HCT116 (cell line): ENCODE data around the gene NALCN. TPM values are rescaled to one million over a fixed set of nuclear protein-coding genes. Genes with fewer than 3 reads are reported as not detected.

Experiments used
- ATAC-seq: fragments of 200-7000 bp; cut with Tn5 transposase; 2 replicates; pipeline ENCODE4 v1.9.1; 2020; ENCODE audit warnings: mild to moderate bottlenecking, moderate library complexity
- BruUV-seq: library from RNA; stranded (reverse); fragments of 400-500 nt; replicated peaks from 2 replicates; lab custom pipeline; 2021; lab: Mats Ljungman, UMichigan
- CTCF ChIA-PET: fragments of 300-600 bp; sonication (Branson Sonifier 250); formaldehyde crosslinking; loops from one replicate; lab custom pipeline; 2021; ENCODE audit warnings: antibody characterized with exemption; lab: Charles Lee
- POLR2A ChIA-PET: fragments of 300-600, 350-600 bp; sonication (Branson Sonifier 250); formaldehyde crosslinking; loops from one replicate; lab custom pipeline; 2021; ENCODE audit warnings: antibody characterized with exemption; lab: Charles Lee
- RAD21 ChIA-PET, 2 experiments: fragments of 300-600 bp; sonication (Branson Sonifier 250); formaldehyde crosslinking; loops; one replicate each; lab custom pipeline; 2023; ENCODE audit warnings: low total read pairs in 2 of 2; ENCODE audit not compliant: uncharacterized antibody in 2 of 2, unreplicated experiment in 2 of 2, low non-redundant PET in 1 of 2; lab: Charles Lee
- DNase-seq: peaks from one replicate; pipeline ENCODE4 v3.0.0-alpha.2; 2010; ENCODE audit warnings: low read depth, low spot score
- H2AFZ ChIP-seq: fragments of 200-600 bp; shearing (Covaris generic), sonication (generic); 2 replicates; pipeline ENCODE4 v1.6.1; 2017; ENCODE audit warnings: low read depth, mixed run types, mixed read lengths, antibody characterized with exemption, low read length; ENCODE audit not compliant: poor library complexity, severe bottlenecking
- H3K27ac ChIP-seq: 2 replicates; pipeline ENCODE4 v1.5.1; 2012; ENCODE audit warnings: low read depth, low read length
- H3K27me3 ChIP-seq: fragments of 200-600 bp; sonication (generic); 2 replicates; pipeline ENCODE4 v1.6.1; 2016; ENCODE audit warnings: mixed run types, low read length, mixed read lengths; ENCODE audit not compliant: insufficient read depth
- H3K36me3 ChIP-seq, 2 experiments: fragments of 200-500 bp in 1 of 2; fragments of 200-600 bp in 1 of 2; sonication (Bioruptor generic) in 1 of 2; sonication (generic) in 1 of 2; 2 replicates each; pipeline versions ENCODE4 v1.5.1 to v1.6.1; 2014 to 2016; ENCODE audit warnings: low read length in 2 of 2, inconsistent platforms in 1 of 2, mixed read lengths in 1 of 2, mixed run types in 1 of 2; ENCODE audit not compliant: insufficient read depth in 2 of 2, control insufficient read depth in 1 of 2
- H3K4me1 ChIP-seq, 2 experiments: fragments of 200-600 bp in 1 of 2; sonication (generic) in 1 of 2; 2 replicates each; pipeline versions ENCODE4 v1.5.1 to v1.6.1; 2012 to 2017; ENCODE audit warnings: low read length in 2 of 2, inconsistent platforms in 1 of 2, mild to moderate bottlenecking in 1 of 2, mixed read lengths in 1 of 2, mixed run types in 1 of 2, moderate library complexity in 1 of 2; ENCODE audit not compliant: insufficient read depth in 2 of 2, control insufficient read depth in 1 of 2
- H3K4me2 ChIP-seq: fragments of 200-600 bp; sonication (generic); 2 replicates; pipeline ENCODE4 v1.6.1; 2017; ENCODE audit warnings: mixed run types, low read length, mixed read lengths
- H3K4me3 ChIP-seq, 2 experiments: fragments of 200-600 bp in 1 of 2; sonication (generic) in 1 of 2; replicated peaks in 1 of 2; 2 replicates each; pipeline ENCODE4 v1.5.1; 2011 to 2016; ENCODE audit warnings: low read length in 2 of 2, control low read depth in 1 of 2, low read depth in 1 of 2, mild to moderate bottlenecking in 1 of 2, mixed read lengths in 1 of 2, mixed run types in 1 of 2
- H3K79me2 ChIP-seq: fragments of 200-600 bp; sonication (generic); 2 replicates; pipeline ENCODE4 v1.6.1; 2017; ENCODE audit warnings: mild to moderate bottlenecking, mixed run types, low read length, moderate library complexity, mixed read lengths; ENCODE audit not compliant: insufficient read depth
- H3K9ac ChIP-seq: fragments of 200-600 bp; sonication (generic); 2 replicates; pipeline ENCODE4 v1.6.1; 2016; ENCODE audit warnings: low read length, mixed read lengths
- H3K9me2 ChIP-seq: fragments of 200-600 bp; sonication (generic), shearing (Covaris generic); 2 replicates; pipeline ENCODE4 v1.6.1; 2017; ENCODE audit warnings: mixed run types, mild to moderate bottlenecking, moderate library complexity; ENCODE audit not compliant: insufficient read depth
- H3K9me3 ChIP-seq, 2 experiments: fragments of 200-500 bp in 1 of 2; fragments of 200-600 bp in 1 of 2; sonication (Bioruptor generic) in 1 of 2; sonication (generic) in 1 of 2; 2 replicates each; pipeline ENCODE4 v1.6.1; 2014 to 2017; ENCODE audit warnings: low read length in 2 of 2, mixed read lengths in 2 of 2, inconsistent platforms in 1 of 2, low read depth in 1 of 2, mild to moderate bottlenecking in 1 of 2, mixed run types in 1 of 2, moderate library complexity in 1 of 2; ENCODE audit not compliant: control insufficient read depth in 1 of 2, insufficient read depth in 1 of 2
- H4K20me1 ChIP-seq: fragments of 200-600 bp; sonication (generic), shearing (Covaris generic); 2 replicates; pipeline ENCODE4 v1.6.1; 2017; ENCODE audit warnings: mixed run types, mild to moderate bottlenecking, moderate library complexity; ENCODE audit not compliant: insufficient read depth
- CEBPB ChIP-seq: IDR thresholded peaks from 2 replicates; pipeline ENCODE4 v1.6.1; 2012; ENCODE audit warnings: low read depth
- EZH2 ChIP-seq: fragments of 200-600 bp; sonication (generic); IDR thresholded peaks from 2 replicates; pipeline ENCODE4 v1.6.1; 2017; ENCODE audit warnings: antibody characterized with exemption, mixed run types
- FOSL1 ChIP-seq: IDR thresholded peaks from 2 replicates; pipeline ENCODE4 v1.6.1; 2012; ENCODE audit warnings: low read depth
- JUND ChIP-seq: IDR thresholded peaks from 2 replicates; pipeline ENCODE4 v1.6.1; 2012
- MAX ChIP-seq: IDR thresholded peaks from 2 replicates; pipeline ENCODE4 v1.6.1; 2012
- POLR2A ChIP-seq: IDR thresholded peaks from 2 replicates; pipeline ENCODE4 v1.7.0; 2011; ENCODE audit warnings: borderline replicate concordance; ENCODE audit not compliant: insufficient read depth, insufficient read length; ENCODE audit errors: extremely low read depth
- POLR2AphosphoS5 ChIP-seq: IDR thresholded peaks from 2 replicates; pipeline ENCODE4 v1.6.1; 2011; ENCODE audit warnings: mild to moderate bottlenecking, low read depth, low read length, moderate library complexity
- RAD21 ChIP-seq: IDR thresholded peaks from 2 replicates; pipeline ENCODE4 v1.6.1; 2012; ENCODE audit warnings: low read depth, mild to moderate bottlenecking
- SIN3A ChIP-seq: IDR thresholded peaks from 2 replicates; pipeline ENCODE4 v1.6.1; 2012; ENCODE audit warnings: low read depth
- SP1 ChIP-seq: IDR thresholded peaks from 2 replicates; pipeline ENCODE4 v1.6.1; 2012; ENCODE audit warnings: low read depth
- SRF ChIP-seq: IDR thresholded peaks from 2 replicates; pipeline ENCODE4 v1.6.1; 2012; ENCODE audit warnings: low read depth
- TCF7L2 ChIP-seq: IDR thresholded peaks from 2 replicates; pipeline ENCODE4 v1.7.0; 2011; ENCODE audit warnings: borderline replicate concordance, inconsistent platforms; ENCODE audit not compliant: insufficient read depth, insufficient read length; ENCODE audit errors: extremely low read depth
- YY1 ChIP-seq: IDR thresholded peaks from 2 replicates; pipeline ENCODE4 v1.6.1; 2011; ENCODE audit warnings: low read length, low read depth, moderate library complexity, mild to moderate bottlenecking; ENCODE audit not compliant: insufficient replicate concordance; ENCODE audit errors: extremely low read depth
- ZFX ChIP-seq: fragments of 450-650 bp; IDR thresholded peaks from 2 replicates; pipeline ENCODE4 v1.6.1; 2017
- ZNF274 ChIP-seq: fragments of 200-500 bp; sonication (Bioruptor generic); IDR thresholded peaks from 2 replicates; pipeline ENCODE4 v1.6.1; 2014; ENCODE audit warnings: mild to moderate bottlenecking, low read depth, low read length, inconsistent platforms
- intact Hi-C: fragments of 100-400 bp; cut with micrococcal nuclease; formaldehyde crosslinking; loops from 2 replicates; pipeline ENCODE4 v1.10.0; 2022
- total RNA-seq: library from RNA; stranded (reverse); gene quantifications from one replicate; pipeline ENCODE4 v1.2.1, GENCODE V29; 2021; ENCODE audit not compliant: unreplicated experiment
- TF ChIP-seq, protein P1 (sequence below), 3 experiments: fragments of 200-600 bp in 1 of 3; sonication (generic) in 1 of 3; IDR thresholded peaks in 2 of 3; conservative IDR thresholded peaks in 1 of 3; 2 replicates each; pipeline ENCODE4 v1.5.1; 2012 to 2017; ENCODE audit warnings: low read depth in 2 of 3, low read length in 2 of 3, antibody characterized with exemption in 1 of 3, borderline replicate concordance in 1 of 3, control low read depth in 1 of 3, mild to moderate bottlenecking in 1 of 3, mixed read lengths in 1 of 3, mixed run types in 1 of 3, moderate library complexity in 1 of 3; ENCODE audit not compliant: insufficient read depth in 1 of 3
- TF ChIP-seq, protein P2 (sequence below): IDR thresholded peaks from 2 replicates; pipeline ENCODE4 v1.6.1; 2012
- TF ChIP-seq, protein P3 (sequence below): IDR thresholded peaks from 2 replicates; pipeline ENCODE4 v1.6.1; 2012; ENCODE audit warnings: low read depth

Gene NALCN
- total RNA-seq, 1 experiment from 2014 or later, result not detected

- Histone ChIP-seq H3K27ac (no peak overlapping the region), H2AFZ (no peak overlapping the region), H3K27me3 (no peaks in the 10 kb centered on the region), H3K79me2 (no peaks in the 10 kb centered on the region), H3K36me3 (no peaks in the 10 kb centered on the region), H3K9ac (no peak overlapping the region), H3K4me3 (no peak overlapping the region), H3K9me2 (no peaks in the 10 kb centered on the region), H3K9me3 (no peaks in the 10 kb centered on the region; a peak in 1 of 4 replicates), H4K20me1 (no peaks in the 10 kb centered on the region), H3K4me1 (peaks cover 0 to 4% of the 10 kb centered on the region in 2 experiments; a peak in 1 of 4 replicates), H3K4me2 (no peak overlapping the region)
- ChIA-PET POLR2A (no interaction called here), CTCF (no interaction called here), RAD21 (no interaction called here)
- DNase-seq (no peak), ATAC-seq (no peak)
- no TSS peak for BruUV-seq
- intact Hi-C loops, result no loop called here
- no peak for TF ChIP-seq SP1
- TF ChIP-seq POLR2AphosphoS5, result no peak
- no peak for TF ChIP-seq TCF7L2
- no peak for TF ChIP-seq RAD21
- TF ChIP-seq, protein P1, sequence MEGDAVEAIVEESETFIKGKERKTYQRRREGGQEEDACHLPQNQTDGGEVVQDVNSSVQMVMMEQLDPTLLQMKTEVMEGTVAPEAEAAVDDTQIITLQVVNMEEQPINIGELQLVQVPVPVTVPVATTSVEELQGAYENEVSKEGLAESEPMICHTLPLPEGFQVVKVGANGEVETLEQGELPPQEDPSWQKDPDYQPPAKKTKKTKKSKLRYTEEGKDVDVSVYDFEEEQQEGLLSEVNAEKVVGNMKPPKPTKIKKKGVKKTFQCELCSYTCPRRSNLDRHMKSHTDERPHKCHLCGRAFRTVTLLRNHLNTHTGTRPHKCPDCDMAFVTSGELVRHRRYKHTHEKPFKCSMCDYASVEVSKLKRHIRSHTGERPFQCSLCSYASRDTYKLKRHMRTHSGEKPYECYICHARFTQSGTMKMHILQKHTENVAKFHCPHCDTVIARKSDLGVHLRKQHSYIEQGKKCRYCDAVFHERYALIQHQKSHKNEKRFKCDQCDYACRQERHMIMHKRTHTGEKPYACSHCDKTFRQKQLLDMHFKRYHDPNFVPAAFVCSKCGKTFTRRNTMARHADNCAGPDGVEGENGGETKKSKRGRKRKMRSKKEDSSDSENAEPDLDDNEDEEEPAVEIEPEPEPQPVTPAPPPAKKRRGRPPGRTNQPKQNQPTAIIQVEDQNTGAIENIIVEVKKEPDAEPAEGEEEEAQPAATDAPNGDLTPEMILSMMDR (IDR thresholded peaks at IDR 0.05 in 2 of 3, conservative IDR thresholded peaks at IDR 0.05 in 1 of 3; ENCODE audit: borderline replicate concordance in 1 of 3, insufficient read depth in 1 of 3, low read depth in 2 of 3, low read length in 2 of 3), result no peak
- TF ChIP-seq SRF, result no peak
- TF ChIP-seq, protein P2, sequence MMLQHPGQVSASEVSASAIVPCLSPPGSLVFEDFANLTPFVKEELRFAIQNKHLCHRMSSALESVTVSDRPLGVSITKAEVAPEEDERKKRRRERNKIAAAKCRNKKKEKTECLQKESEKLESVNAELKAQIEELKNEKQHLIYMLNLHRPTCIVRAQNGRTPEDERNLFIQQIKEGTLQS, result no peak
- TF ChIP-seq EZH2, result no peak
- no peak for TF ChIP-seq ZNF274
- no peak for TF ChIP-seq YY1
- no peak for TF ChIP-seq SIN3A
- no peak for TF ChIP-seq ZFX
- no peak for TF ChIP-seq FOSL1
- TF ChIP-seq POLR2A, result no peak
- TF ChIP-seq, protein P3, sequence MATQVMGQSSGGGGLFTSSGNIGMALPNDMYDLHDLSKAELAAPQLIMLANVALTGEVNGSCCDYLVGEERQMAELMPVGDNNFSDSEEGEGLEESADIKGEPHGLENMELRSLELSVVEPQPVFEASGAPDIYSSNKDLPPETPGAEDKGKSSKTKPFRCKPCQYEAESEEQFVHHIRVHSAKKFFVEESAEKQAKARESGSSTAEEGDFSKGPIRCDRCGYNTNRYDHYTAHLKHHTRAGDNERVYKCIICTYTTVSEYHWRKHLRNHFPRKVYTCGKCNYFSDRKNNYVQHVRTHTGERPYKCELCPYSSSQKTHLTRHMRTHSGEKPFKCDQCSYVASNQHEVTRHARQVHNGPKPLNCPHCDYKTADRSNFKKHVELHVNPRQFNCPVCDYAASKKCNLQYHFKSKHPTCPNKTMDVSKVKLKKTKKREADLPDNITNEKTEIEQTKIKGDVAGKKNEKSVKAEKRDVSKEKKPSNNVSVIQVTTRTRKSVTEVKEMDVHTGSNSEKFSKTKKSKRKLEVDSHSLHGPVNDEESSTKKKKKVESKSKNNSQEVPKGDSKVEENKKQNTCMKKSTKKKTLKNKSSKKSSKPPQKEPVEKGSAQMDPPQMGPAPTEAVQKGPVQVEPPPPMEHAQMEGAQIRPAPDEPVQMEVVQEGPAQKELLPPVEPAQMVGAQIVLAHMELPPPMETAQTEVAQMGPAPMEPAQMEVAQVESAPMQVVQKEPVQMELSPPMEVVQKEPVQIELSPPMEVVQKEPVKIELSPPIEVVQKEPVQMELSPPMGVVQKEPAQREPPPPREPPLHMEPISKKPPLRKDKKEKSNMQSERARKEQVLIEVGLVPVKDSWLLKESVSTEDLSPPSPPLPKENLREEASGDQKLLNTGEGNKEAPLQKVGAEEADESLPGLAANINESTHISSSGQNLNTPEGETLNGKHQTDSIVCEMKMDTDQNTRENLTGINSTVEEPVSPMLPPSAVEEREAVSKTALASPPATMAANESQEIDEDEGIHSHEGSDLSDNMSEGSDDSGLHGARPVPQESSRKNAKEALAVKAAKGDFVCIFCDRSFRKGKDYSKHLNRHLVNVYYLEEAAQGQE, result no peak
- no peak for TF ChIP-seq JUND
- no peak for TF ChIP-seq CEBPB
- no peak for TF ChIP-seq MAX
Measured at GRCh38 chr13:101394605-101395004, 21.7 kb downstream of the NALCN start.
